Measurements from ENCODE around the gene KIF26A.

DNA sequence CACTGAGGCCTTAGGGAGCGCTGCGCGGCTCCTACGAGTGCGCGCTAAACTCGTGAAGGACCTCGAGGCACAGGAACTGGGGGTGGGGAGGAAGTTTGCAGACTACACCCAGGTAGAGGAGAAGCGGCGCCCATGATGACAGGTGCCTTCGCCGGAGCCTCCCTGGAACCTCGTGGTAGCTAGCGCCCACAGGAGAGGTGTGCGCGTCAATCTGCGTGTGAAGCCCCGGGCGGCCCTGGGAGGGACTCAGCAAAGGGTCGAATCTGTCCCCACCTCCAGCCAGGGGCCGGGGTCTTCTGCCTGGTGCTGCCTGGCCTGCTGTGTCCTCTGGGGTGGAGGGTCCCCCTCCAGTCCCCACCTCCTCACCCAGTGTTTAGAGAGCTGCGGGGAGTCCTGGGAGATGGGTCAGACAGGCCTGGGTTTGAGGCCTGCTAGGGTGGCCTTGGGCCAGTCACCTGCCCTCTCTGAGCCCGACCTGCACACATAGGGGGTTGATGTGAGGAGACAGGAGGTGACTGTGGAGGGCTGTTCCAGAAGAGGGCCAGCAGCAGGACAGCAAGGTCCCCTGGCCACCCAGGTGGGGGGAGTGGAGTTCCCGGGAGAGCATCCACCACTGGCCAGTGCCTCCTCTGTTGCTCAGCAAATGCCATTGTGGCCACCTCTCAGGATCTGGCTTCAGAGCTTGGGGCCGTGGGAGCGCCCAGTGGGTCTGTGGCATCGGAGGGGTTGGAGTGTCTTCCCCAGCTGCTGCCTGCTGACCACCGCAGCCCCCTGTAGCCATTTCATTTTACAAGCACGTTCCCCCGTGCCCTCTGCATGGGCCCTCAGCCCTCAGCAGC, 20.2 kb upstream of the KIF26A start:
- TF ChIP-seq, protein P1, sequence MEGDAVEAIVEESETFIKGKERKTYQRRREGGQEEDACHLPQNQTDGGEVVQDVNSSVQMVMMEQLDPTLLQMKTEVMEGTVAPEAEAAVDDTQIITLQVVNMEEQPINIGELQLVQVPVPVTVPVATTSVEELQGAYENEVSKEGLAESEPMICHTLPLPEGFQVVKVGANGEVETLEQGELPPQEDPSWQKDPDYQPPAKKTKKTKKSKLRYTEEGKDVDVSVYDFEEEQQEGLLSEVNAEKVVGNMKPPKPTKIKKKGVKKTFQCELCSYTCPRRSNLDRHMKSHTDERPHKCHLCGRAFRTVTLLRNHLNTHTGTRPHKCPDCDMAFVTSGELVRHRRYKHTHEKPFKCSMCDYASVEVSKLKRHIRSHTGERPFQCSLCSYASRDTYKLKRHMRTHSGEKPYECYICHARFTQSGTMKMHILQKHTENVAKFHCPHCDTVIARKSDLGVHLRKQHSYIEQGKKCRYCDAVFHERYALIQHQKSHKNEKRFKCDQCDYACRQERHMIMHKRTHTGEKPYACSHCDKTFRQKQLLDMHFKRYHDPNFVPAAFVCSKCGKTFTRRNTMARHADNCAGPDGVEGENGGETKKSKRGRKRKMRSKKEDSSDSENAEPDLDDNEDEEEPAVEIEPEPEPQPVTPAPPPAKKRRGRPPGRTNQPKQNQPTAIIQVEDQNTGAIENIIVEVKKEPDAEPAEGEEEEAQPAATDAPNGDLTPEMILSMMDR (conservative IDR thresholded peaks at IDR 0.05) = no peak
- TF ChIP-seq ZFX (IDR thresholded peaks at IDR 0.05) = no peak
